Right renal pelvis (tissue), 4 donors: Measurements from ENCODE around the gene C1orf21. TPM values are rescaled to one million over a fixed set of nuclear protein-coding genes. Genes with fewer than 3 reads are reported as not detected.

Source experiments
- DNase-seq, 4 donors: peaks; one replicate each; pipeline ENCODE4 v3.0.0-alpha.2; 2013; ENCODE audit warnings: low read depth in 4 of 4, low spot score in 3 of 4, missing footprints in 1 of 4
- polyA plus RNA-seq, 4 donors: library from polyadenylated mRNA; unstranded; fragments of 120-200 nt; gene quantifications; one replicate each; pipeline ENCODE4 v1.2.1, GENCODE V29; 2013; ENCODE audit not compliant: insufficient read length in 4 of 4

C1orf21 gene
- polyA plus RNA-seq, 4 donors, result 38.0 to 44.9 (median 40.7) TPM

GRCh38 chr1:184640505-184640904, 253.7 kb downstream of the C1orf21 start:
- no peak for DNase-seq

- no peak for DNase-seq
Measured at GRCh38 chr1:184641894-184642293, 255.1 kb downstream of the C1orf21 start.

- DNase-seq, result no peak
Measured at GRCh38 chr1:184643661-184644060, 256.8 kb downstream of the C1orf21 start.

GRCh38 chr1:184644771-184645170, 257.9 kb downstream of the C1orf21 start:
- DNase-seq, result no peak

GRCh38 chr1:184646178-184646701, 259.4 kb downstream of the C1orf21 start:
- DNase-seq, result no peak

GRCh38 chr1:184646824-184647223, 260.0 kb downstream of the C1orf21 start:
- DNase-seq, result no peak

- no peak for DNase-seq
Measured at GRCh38 chr1:184647471-184647870, 260.6 kb downstream of the C1orf21 start.

GRCh38 chr1:184648160-184648855, 261.5 kb downstream of the C1orf21 start:
- DNase-seq, result no peak

- DNase-seq, result no peak
Measured at GRCh38 chr1:184648856-184649201, 262.0 kb downstream of the C1orf21 start.

- DNase-seq, result no peak
Measured at GRCh38 chr1:184649451-184649888, 262.6 kb downstream of the C1orf21 start.

- no peak for DNase-seq
Measured at GRCh38 chr1:184650177-184650866, 263.5 kb downstream of the C1orf21 start.

- DNase-seq, result no peak
Measured at GRCh38 chr1:184655185-184655584, 268.4 kb downstream of the C1orf21 start.

- no peak for DNase-seq
Measured at GRCh38 chr1:184656221-184656620, 269.4 kb downstream of the C1orf21 start.

GRCh38 chr1:184658055-184658454, 271.2 kb downstream of the C1orf21 start:
- DNase-seq, result no peak

GRCh38 chr1:184660462-184661191, 273.8 kb downstream of the C1orf21 start:
- DNase-seq, result no peak

GRCh38 chr1:184661801-184662200, 275.0 kb downstream of the C1orf21 start:
- DNase-seq, result no peak

GRCh38 chr1:184664042-184664660, 277.3 kb downstream of the C1orf21 start:
- peak; percentile 47 to 70 (median 64) for DNase-seq

GRCh38 chr1:184664661-184665060, 277.8 kb downstream of the C1orf21 start:
- no peak for DNase-seq

GRCh38 chr1:184665360-184665759, 278.5 kb downstream of the C1orf21 start:
- no peak for DNase-seq

GRCh38 chr1:184669391-184669790, 282.6 kb downstream of the C1orf21 start:
- DNase-seq, result no peak
